Cerebellar nuclear complex (tissue), 1 donor: ENCODE measurements around the gene COL23A1.
"Not testable (repeated sequence)": the region's sequence is repeated elsewhere in the genome, so short reads cannot be mapped to it uniquely, and the experiment has no call there.

Experiments
- DNase-seq, 2 experiments: peaks; one replicate each; lab custom pipeline; 2025; lab: John Stamatoyannopoulos, UW

Gene COL23A1

DNA sequence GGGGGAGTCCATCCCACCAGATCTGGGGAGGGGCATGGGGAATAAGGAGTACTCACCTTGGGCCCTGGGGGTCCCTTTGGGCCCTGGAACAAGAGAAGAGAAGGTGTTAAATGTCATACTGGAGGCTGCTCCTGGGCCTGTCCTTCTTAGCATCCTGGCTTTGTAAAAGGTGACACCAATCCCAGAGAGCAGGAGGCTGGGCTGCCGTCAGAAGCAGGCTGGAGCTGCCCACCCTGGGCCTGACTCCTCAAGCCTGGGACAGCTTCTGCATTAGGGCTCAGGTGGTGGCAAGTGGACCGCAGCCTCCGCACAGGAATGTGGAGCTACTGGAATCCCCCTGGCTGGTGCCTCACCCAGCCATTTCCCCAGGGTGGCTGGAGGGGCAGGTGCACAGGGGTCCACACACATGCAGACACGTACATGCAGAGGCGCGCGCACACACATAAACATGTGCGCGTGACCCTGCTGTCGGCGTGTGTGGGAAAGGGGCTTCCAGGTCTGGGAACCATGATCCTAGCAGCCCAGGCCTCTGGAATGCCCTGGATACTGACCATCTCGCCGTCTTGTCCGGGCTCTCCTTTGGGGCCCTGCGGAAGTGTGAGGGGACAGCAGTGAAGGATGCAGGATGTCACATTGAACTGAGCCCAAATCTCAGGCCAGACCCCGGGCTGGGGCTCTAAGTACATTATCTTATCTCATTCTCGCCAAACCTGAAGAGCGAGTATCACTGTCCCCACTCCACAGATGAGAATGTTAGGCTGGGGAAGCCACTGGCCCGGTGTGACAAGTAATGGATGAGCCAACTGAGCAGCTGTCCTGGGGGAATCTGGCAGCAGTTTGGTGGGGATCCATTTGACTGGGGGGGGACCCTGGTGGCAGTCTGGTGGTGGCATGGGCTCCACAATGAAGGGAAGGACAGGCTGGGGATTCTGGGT is 328.3 kb downstream of the COL23A1 start:
- DNase-seq, result no peak

DNA sequence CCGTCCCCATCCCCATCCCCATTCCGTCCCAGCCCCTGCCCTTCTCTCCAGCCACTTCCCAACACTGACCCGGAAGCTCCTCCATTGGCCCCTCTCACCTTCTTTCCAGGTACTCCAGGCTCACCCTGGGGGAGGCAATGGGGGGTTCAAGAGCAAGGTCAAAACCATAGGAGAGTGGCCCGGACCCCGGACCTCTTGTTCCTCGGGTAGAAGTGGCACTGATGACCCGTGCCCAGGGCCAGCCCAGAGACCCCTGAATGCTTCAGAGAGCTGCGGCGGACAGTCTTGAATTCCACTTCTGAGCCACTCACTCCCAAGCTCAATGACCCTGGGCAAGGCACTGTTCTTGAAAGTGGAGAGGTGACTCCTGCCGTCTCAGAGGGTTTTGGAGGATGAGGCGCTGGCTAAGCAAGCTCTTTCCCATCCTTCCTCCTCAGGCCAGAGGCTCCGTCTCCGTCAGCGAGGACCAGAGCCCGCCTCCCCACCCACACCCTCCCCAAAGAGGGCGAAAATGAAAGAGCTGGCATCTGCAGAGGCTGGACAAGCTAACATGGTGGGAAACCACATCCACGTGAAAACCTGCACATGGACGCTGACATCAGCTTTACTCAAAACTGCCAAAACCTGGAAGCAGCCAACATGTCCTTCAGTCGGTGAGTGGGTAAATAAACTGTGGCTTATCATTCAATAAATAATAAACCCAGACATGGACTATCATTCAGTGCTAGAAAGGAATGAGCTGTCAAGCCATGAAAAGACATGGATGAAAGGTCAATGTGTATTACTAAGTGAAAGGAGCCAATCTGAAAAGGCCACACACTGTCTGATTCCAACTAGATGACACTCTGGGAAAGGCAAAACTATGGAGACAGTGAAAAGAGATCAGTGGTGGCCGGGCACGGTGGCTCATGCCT is 330.3 kb downstream of the COL23A1 start:
- no peak for DNase-seq

DNA sequence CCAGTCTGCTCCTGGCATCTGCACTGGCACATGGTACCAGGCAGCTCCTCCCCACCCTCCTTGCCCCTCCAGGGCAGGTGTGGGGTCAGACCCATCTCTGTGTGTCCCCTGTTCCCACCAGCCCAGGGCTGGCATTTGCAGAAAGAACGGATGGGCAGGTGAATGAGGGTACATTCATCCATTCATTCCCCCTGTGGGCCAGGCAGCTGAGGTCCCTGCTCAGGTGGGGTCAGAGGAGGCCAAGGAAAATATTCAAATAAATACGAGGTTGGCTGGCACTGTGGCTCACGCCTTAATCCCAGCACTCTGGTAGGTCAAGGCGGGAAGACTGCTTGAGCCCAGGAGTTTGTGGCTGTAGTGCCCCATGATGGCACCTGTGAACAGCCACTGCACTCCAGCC is 332.5 kb downstream of the COL23A1 start:
- DNase-seq, result no peak

GRCh38 chr5:178256746-178257145 is 333.4 kb downstream of the COL23A1 start:
- DNase-seq, result no peak

DNA sequence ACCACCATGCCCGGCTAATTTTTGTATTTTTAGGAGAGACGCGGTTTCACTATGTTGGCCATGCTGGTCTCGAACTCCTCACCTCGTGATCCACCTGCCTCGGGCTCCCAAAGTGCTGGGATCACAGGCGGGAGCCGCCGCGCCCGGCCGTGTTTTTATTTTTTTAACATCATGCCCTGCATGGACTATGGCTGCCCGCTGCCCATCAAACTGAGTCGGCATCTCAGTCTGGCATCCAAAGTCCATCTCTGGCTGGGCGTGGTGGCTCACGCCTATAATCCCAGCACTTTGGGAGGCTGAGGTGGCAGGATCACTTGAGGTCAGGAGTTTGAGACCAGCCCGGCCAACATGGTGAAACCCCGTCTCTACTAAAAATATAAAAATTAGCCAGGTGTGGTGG is 336.6 kb downstream of the COL23A1 start:
- not testable (repeated sequence) for DNase-seq

DNA sequence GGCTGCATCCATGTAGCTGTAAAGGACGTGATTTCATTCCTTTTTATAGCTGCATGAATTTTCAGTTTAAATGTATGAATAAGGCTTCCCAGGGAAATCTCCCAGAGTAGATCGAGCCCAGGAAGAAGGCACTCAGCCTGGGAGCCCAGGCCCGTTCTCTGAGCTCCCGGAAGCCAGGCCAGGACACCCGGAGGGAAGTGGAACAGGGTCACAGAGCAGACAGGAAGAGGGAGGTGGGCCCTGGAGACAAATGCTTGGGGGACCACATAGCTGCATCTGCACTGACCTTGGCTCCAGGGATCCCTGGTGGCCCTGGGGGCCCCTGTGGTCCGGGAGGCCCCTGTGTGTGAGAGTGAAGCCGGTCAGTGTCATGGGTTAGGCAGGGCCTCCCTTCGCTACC is 337.9 kb downstream of the COL23A1 start:
- DNase-seq, result no peak

DNA sequence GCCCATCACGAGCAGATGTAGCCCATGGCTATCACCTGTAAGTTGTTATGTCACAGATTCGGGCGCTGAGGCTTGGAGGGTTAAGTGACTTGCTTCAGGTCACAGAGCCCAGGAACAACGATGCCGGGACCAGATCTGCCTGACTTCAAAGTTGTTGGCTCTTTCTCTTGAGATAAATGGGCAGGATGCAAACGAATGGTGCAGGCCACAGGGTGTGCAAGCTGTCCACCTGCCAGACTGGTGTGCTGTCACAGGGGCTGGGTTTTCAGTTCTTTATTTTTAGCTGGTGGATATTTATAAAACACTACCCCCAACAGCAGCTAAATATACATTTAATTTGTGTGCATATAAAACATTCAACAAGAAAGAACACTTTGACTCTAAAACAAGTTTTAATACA is 339.9 kb downstream of the COL23A1 start:
- DNase-seq, result no peak

DNA sequence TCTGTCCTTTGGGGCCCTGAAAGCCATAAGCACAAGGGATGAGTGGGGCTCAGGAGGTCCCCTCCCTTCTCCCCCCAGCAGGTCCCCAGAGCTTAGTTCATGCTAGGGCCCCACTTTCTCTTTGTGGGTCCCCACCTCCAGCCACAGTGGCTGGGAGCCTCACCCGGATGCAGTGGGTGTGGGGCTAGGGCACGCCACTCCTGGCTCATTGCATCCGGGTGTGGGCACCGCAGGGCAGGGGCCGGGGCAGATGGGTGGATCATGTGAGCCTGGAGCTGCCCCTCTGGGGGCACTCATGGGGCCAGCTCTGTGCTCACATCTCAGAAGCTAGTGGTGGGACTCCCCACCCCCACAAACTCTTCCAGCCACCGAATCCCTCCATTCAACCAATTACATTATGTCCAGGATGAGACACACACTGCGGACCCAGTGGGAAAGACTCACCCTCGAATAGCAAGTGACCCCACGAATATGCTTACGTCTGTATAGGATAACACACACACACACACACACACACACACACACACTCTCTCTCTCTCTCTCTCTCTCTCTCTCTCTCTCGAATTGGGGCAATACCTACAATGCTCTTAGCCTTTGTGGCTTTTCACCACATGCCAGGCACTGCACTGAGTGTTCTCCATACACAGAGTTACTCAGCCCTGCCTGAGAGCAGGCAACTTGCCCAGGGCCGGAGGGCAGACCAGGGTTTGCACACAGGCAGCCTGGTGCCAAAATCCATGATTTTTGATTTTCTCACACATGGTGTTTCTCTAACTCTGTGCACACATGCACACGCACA is 340.8 kb downstream of the COL23A1 start:
- no peak for DNase-seq

DNA sequence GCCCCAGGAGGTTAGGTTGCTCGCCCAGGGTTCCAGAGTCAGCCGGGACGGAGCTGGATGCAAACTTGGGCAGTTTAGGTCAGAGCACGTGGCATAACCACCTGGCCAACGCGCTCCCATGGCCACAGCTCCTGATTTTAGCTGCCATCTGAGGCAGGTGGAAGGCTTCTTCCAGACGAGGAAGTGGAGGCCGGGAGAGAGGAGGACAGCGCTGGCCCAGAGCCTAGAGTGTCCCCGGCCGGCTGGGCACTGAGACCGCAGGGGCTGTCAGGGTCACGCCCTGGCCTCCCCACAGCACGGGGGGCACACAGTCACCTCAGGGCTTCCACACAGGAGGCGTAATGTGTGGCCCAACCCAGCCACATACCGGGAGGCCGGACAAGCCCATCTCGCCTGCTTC is 341.4 kb downstream of the COL23A1 start:
- DNase-seq, result no peak

- no peak for DNase-seq
Observed at GRCh38 chr5:178247481-178248456, 342.4 kb downstream of the COL23A1 start.

DNA sequence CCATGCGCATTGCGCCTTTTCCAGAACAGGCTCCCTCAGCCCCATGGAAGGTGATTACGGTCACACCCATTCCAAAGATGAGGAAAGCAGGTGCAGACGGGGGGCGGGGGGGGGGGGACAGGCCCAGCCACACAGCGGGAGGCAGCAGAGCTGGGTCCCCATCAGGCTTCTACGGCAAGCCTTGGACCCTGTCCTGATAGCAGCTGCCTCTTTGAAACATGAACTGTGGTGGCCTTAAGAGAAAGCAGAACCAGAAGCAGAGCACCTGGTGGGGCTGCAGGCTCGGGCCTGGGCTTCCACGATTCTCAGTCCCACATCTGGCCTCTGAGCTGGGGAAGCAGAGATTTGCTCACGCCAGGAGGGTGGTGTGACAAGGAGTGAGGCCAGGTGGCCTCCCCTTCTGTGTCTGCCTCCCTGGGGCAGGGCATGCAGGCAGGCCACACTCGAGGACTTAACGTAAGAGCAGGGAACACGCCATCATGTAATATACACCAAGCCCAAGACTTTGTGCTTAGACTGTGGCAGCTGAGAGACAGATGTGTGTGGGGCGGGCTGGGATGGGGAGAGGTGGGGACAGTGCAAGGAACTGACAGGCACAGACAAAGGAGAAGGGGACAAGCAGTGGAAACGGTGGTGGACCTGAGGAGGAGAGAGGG is 343.4 kb downstream of the COL23A1 start:
- no peak for DNase-seq

DNA sequence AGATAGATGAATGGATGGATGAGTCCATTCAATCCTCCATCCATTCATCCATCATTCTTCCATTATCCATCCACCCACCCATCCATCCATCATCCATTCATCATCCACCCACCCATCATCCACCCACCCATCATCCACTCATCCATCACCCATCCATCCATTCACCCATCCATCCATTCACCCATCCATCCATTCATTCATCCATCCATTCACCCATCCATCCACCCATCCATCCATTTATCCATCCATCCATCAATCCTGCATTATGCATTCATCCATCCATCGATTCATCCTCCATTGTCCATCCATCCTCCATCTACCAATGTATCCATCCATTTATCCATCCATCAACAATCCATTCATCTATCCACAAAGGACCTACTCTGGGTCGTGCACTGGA is 344.8 kb downstream of the COL23A1 start:
- no peak for DNase-seq

- DNase-seq, result no peak
Observed at GRCh38 chr5:178244576-178244975, 345.6 kb downstream of the COL23A1 start.

DNA sequence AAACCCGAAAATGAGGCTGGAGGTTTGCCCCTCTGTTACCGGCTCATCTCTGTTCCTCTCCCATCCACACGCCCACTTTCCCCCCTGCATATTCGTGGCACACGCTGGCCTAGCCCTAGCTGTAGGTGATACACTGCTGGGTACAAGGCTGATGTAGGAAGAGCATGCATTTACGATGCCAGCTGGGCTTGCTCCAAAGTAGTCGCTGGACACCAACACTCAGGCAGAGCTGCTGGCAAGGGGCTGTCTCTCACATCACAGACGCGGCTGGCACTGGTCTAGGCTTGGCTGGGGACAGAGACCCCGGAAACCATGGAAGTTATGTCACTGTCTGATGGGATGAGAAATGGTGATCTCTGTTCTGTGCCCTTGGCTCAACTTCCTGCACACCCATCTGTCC is 347.8 kb downstream of the COL23A1 start:
- no peak for DNase-seq

DNA sequence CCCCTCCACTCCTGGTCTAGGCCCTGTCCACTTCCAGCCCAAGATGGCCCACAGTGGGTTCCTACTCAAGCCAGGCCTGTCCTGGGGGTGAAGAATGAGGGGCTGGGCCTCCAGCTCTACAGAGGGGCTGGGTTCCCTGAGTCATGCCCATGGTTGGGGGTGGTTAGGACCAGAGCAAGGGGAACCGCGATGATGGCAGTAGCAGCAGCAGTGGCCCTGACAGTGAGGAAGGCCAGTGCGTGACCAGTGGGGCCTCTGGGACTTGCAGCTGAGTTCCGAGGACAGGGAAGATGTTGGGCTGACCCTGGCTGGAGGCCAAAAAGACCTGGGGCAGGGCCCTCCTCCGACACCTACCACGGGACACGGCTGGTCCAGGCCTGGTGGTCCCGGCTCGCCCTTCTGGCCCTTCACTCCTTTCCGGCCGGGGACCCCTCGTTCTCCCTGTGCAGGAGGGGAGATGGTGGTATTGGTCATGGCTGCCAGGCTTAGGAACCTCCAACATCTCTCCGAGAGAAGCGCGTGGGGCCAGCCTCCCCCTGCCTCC is 348.4 kb downstream of the COL23A1 start:
- no peak for DNase-seq

GRCh38 chr5:178241231-178241663 is 348.9 kb downstream of the COL23A1 start:
- DNase-seq, result no peak

GRCh38 chr5:178240766-178241165 is 349.4 kb downstream of the COL23A1 start:
- DNase-seq, result no peak

DNA sequence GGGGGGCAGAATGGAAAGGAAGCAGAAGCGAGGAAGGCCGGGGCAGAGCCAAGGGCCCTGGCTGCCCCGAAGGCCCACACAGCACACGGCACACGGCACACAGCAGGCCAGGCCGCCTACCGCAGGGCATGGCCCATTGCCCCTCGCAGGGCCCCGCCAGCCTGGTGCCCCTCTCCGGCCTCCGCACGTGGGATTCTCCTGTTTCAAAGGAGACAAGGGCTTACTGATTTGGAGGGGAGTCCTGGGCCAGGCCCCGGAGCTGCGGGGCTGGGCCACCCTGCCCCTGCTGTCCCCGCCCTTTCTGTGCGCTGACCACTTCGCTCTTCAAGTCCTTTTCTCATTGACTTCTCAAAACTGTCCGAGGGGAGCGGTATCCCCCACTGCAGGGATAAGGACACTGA is 349.9 kb downstream of the COL23A1 start:
- DNase-seq, result no peak

GRCh38 chr5:178239626-178240301 is 350.4 kb downstream of the COL23A1 start:
- not testable (repeated sequence) for DNase-seq
